GM23338 (cell line): ENCODE results near the gene SRD5A2. TPM values are rescaled to one million over a fixed set of nuclear protein-coding genes. Genes with fewer than 3 reads are reported as not detected.

ENCODE experiments used
- ATAC-seq: fragments of 200-7000 bp; cut with Tn5 transposase; 3 replicates; pipeline ENCODE4 v1.9.1; 2020
- DNase-seq: peaks from one replicate; pipeline ENCODE4 v3.0.0-alpha.2; 2015; ENCODE audit warnings: low spot score
- H2AFZ ChIP-seq: fragments of 200-600 bp; sonication (generic); 2 replicates; pipeline ENCODE4 v1.8.0; 2016; ENCODE audit warnings: antibody characterized with exemption, mild to moderate bottlenecking, moderate library complexity
- H3F3A ChIP-seq: fragments of 200-600 bp; sonication (generic); replicated peaks from 2 replicates; pipeline ENCODE4 v1.8.0; 2017; ENCODE audit warnings: antibody characterized with exemption, mixed run types, low read depth
- H3K27ac ChIP-seq: fragments of 200-600 bp; sonication (generic); 2 replicates; pipeline ENCODE4 v1.6.1; 2016; ENCODE audit warnings: low read depth
- H3K27me3 ChIP-seq: fragments of 200-600 bp; sonication (generic); 2 replicates; pipeline ENCODE4 v1.8.0; 2016; ENCODE audit warnings: mild to moderate bottlenecking, mixed run types, moderate library complexity; ENCODE audit not compliant: insufficient read depth
- H3K36me3 ChIP-seq: fragments of 200-600 bp; sonication (generic); 2 replicates; pipeline ENCODE4 v1.8.0; 2016; ENCODE audit warnings: mild to moderate bottlenecking; ENCODE audit not compliant: insufficient read depth
- H3K4me1 ChIP-seq: fragments of 200-600 bp; sonication (generic); 2 replicates; pipeline ENCODE4 v1.8.0; 2016; ENCODE audit warnings: mild to moderate bottlenecking, moderate library complexity; ENCODE audit not compliant: insufficient read depth
- H3K4me2 ChIP-seq: fragments of 200-600 bp; sonication (generic); 2 replicates; pipeline ENCODE4 v1.7.1; 2017; ENCODE audit warnings: mixed run types
- H3K4me3 ChIP-seq: fragments of 200-600 bp; sonication (generic); 2 replicates; pipeline ENCODE4 v1.6.1; 2016; ENCODE audit warnings: mixed run types
- H3K79me2 ChIP-seq: fragments of 200-600 bp; sonication (generic); replicated peaks from 2 replicates; pipeline ENCODE4 v1.8.0; 2017; ENCODE audit warnings: mild to moderate bottlenecking; ENCODE audit not compliant: insufficient read depth
- H3K9me2 ChIP-seq: fragments of 200-600 bp; sonication (generic); 2 replicates; pipeline ENCODE4 v1.8.0; 2017; ENCODE audit not compliant: insufficient read depth
- H4K20me1 ChIP-seq: fragments of 200-600 bp; sonication (generic); replicated peaks from 2 replicates; pipeline ENCODE4 v1.8.0; 2017; ENCODE audit warnings: mild to moderate bottlenecking; ENCODE audit not compliant: insufficient read depth
- H3K27ac Mint-ChIP-seq: 2 replicates; pipeline ENCODE4 v1.8.0; 2020; ENCODE audit warnings: inconsistent platforms, mild to moderate bottlenecking, moderate library complexity, mixed read lengths
- H3K27me3 Mint-ChIP-seq: 3 replicates; pipeline ENCODE4 v1.8.0; 2022; ENCODE audit warnings: low read depth, mild to moderate bottlenecking, moderate library complexity, mixed read lengths, inconsistent platforms; ENCODE audit not compliant: insufficient read depth, poor library complexity
- H3K36me3 Mint-ChIP-seq: 3 replicates; pipeline ENCODE4 v1.8.0; 2021; ENCODE audit warnings: low read depth, mild to moderate bottlenecking, inconsistent platforms, moderate library complexity, mixed read lengths
- H3K4me1 Mint-ChIP-seq: 3 replicates; pipeline ENCODE4 v1.8.0; 2020; ENCODE audit warnings: mild to moderate bottlenecking, inconsistent platforms, mixed read lengths
- H3K4me3 Mint-ChIP-seq: 3 replicates; pipeline ENCODE4 v1.8.0; 2021; ENCODE audit warnings: moderate library complexity, mild to moderate bottlenecking, inconsistent platforms, mixed read lengths
- H3K9me3 Mint-ChIP-seq: 3 replicates; pipeline ENCODE4 v1.8.0; 2020; ENCODE audit warnings: moderate library complexity, mild to moderate bottlenecking, inconsistent platforms, mixed read lengths
- CREB1 ChIP-seq: fragments of 250-450 bp; sonication (Bioruptor Pico); IDR thresholded peaks from 2 replicates; pipeline ENCODE4 v1.5.0; 2020; ENCODE audit warnings: low read depth, mild to moderate bottlenecking, moderate library complexity
- ETS1 ChIP-seq: IDR thresholded peaks from 2 replicates; pipeline ENCODE4 v1.6.1; 2016; ENCODE audit warnings: antibody characterized with exemption
- EZH2 ChIP-seq: fragments of 200-600 bp; sonication (generic); IDR thresholded peaks from one replicate; pipeline ENCODE4 v1.8.0; 2017; ENCODE audit warnings: antibody characterized with exemption, mild to moderate bottlenecking, low read depth; ENCODE audit not compliant: unreplicated experiment
- JUNB ChIP-seq: IDR thresholded peaks from one replicate; pipeline ENCODE4 v1.6.1; 2016; ENCODE audit warnings: antibody characterized with exemption; ENCODE audit not compliant: unreplicated experiment
- POLR2AphosphoS5 ChIP-seq: IDR thresholded peaks from 2 replicates; pipeline ENCODE4 v1.6.1; 2016; ENCODE audit warnings: antibody characterized with exemption, low read depth
- ZNF331 ChIP-seq: fragments of 250-450 bp; sonication (Bioruptor Pico); IDR thresholded peaks from 2 replicates; pipeline ENCODE4 v1.5.0; 2020; ENCODE audit warnings: low read depth, mild to moderate bottlenecking, moderate library complexity
- polyA plus RNA-seq: library from polyadenylated mRNA; unstranded; fragments of >200 nt; fragmentation: Nextera tagmentation; extraction: Ambion mirVana; gene quantifications from 2 replicates; pipeline ENCODE4 v1.2.1, GENCODE V29; 2016
- total RNA-seq: library from RNA; depleted of rRNA; stranded (reverse); fragments of >200 nt; shearing (Covaris generic); gene quantifications from 2 replicates; pipeline ENCODE4 v1.2.3, GENCODE V29; 2014
- TF ChIP-seq, protein P1 (sequence below): fragments of 250-450 bp; sonication (Bioruptor Pico); IDR thresholded peaks from 2 replicates; pipeline ENCODE4 v1.5.0; 2020; ENCODE audit warnings: mild to moderate bottlenecking, moderate library complexity

The SRD5A2 gene
- total and polyA plus RNA-seq, 2 experiments from 2014 or later: 0.03 to 0.05 TPM

DNA sequence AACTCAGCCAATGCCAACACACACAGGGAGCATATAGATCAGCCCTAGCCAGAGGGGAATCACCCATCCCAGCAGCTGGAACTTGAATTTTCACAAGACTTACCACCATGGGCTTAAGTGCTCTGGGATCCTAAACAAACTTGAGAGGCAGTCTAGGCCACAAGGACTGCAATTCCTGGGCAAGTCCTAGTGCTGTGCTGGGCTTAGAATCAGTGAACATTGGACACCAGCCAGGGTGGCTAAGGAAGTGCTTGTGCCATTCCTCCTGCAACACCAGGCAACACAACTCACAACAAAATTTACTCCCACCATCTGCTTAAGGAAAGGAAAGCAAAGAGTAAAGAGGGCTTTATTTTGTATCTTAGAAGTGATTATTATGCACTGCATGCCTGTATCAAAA lies 38.9 kb downstream of the SRD5A2 start:
- no peaks in the 10 kb centered on the region for H3K36me3 ChIP-seq
- TF ChIP-seq CREB1 (CRISPR knock-in tag) (no peak), ZNF331 (CRISPR knock-in tag) (no peak), POLR2AphosphoS5 (no peak), EZH2 (no peak), JUNB (no peak), ETS1 (no peak)
- TF ChIP-seq, protein P1, sequence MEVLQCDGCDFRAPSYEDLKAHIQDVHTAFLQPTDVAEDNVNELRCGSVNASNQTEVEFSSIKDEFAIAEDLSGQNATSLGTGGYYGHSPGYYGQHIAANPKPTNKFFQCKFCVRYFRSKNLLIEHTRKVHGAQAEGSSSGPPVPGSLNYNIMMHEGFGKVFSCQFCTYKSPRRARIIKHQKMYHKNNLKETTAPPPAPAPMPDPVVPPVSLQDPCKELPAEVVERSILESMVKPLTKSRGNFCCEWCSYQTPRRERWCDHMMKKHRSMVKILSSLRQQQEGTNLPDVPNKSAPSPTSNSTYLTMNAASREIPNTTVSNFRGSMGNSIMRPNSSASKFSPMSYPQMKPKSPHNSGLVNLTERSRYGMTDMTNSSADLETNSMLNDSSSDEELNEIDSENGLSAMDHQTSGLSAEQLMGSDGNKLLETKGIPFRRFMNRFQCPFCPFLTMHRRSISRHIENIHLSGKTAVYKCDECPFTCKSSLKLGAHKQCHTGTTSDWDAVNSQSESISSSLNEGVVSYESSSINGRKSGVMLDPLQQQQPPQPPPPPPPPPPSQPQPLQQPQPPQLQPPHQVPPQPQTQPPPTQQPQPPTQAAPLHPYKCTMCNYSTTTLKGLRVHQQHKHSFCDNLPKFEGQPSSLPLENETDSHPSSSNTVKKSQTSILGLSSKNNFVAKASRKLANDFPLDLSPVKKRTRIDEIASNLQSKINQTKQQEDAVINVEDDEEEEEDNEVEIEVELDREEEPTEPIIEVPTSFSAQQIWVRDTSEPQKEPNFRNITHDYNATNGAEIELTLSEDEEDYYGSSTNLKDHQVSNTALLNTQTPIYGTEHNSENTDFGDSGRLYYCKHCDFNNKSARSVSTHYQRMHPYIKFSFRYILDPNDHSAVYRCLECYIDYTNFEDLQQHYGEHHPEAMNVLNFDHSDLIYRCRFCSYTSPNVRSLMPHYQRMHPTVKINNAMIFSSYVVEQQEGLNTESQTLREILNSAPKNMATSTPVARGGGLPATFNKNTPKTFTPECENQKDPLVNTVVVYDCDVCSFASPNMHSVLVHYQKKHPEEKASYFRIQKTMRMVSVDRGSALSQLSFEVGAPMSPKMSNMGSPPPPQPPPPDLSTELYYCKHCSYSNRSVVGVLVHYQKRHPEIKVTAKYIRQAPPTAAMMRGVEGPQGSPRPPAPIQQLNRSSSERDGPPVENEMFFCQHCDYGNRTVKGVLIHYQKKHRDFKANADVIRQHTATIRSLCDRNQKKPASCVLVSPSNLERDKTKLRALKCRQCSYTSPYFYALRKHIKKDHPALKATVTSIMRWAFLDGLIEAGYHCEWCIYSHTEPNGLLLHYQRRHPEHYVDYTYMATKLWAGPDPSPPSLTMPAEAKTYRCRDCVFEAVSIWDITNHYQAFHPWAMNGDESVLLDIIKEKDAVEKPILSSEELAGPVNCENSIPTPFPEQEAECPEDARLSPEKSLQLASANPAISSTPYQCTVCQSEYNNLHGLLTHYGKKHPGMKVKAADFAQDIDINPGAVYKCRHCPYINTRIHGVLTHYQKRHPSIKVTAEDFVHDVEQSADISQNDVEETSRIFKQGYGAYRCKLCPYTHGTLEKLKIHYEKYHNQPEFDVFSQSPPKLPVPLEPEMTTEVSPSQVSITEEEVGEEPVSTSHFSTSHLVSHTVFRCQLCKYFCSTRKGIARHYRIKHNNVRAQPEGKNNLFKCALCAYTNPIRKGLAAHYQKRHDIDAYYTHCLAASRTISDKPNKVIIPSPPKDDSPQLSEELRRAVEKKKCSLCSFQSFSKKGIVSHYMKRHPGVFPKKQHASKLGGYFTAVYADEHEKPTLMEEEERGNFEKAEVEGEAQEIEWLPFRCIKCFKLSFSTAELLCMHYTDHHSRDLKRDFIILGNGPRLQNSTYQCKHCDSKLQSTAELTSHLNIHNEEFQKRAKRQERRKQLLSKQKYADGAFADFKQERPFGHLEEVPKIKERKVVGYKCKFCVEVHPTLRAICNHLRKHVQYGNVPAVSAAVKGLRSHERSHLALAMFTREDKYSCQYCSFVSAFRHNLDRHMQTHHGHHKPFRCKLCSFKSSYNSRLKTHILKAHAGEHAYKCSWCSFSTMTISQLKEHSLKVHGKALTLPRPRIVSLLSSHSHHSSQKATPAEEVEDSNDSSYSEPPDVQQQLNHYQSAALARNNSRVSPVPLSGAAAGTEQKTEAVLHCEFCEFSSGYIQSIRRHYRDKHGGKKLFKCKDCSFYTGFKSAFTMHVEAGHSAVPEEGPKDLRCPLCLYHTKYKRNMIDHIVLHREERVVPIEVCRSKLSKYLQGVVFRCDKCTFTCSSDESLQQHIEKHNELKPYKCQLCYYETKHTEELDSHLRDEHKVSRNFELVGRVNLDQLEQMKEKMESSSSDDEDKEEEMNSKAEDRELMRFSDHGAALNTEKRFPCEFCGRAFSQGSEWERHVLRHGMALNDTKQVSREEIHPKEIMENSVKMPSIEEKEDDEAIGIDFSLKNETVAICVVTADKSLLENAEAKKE (CRISPR knock-in tag): no peak
- no peak overlapping the region for H3K4me2 ChIP-seq
- H3K27me3 ChIP-seq: no peaks in the 10 kb centered on the region
- no peak for ATAC-seq
- Mint-ChIP-seq H3K4me3 (no peak overlapping the region), H3K27ac (no peak overlapping the region), H3K9me3 (peaks cover 3% of the 10 kb centered on the region; the same call in 2 of the 3 replicates), H3K4me1 (peaks cover 6% of the 10 kb centered on the region; the same call in 2 of the 3 replicates), H3K36me3 (no peaks in the 10 kb centered on the region), H3K27me3 (no peaks in the 10 kb centered on the region)
- H3K4me1 ChIP-seq: no peaks in the 10 kb centered on the region
- H3K79me2 ChIP-seq: no peaks in the 10 kb centered on the region
- H4K20me1 ChIP-seq: no peaks in the 10 kb centered on the region
- no peak overlapping the region for H3K4me3 ChIP-seq
- no peak for DNase-seq
- no peak overlapping the region for H2AFZ ChIP-seq
- no peaks in the 10 kb centered on the region for H3K9me2 ChIP-seq
- H3K27ac ChIP-seq: no peak overlapping the region
- H3F3A ChIP-seq: no peaks in the 10 kb centered on the region
